Activated CD8-positive, alpha-beta T cell treated with anti-CD3 and anti-CD28 coated beads, Interleukin-2, amount 10 ng/mL, durations not matched to agents 7 days and 5 days (primary cell): ENCODE data around the gene CCDC88C. TPM values are rescaled to one million over a fixed set of nuclear protein-coding genes. Genes with fewer than 3 reads are reported as not detected.

ENCODE experiments used
- ATAC-seq: fragments of 150-1000 bp; cut with Tn5 transposase; one replicate; pipeline ENCODE4 v1.10.0; 2021; ENCODE audit warnings: moderate library complexity
- CTCF ChIA-PET: fragments of 350-600 bp; sonication (Branson Sonifier 250); formaldehyde crosslinking; loops from one replicate; lab custom pipeline; 2021; ENCODE audit warnings: antibody characterized with exemption; lab: Charles Lee
- POLR2A ChIA-PET: fragments of 350-600 bp; sonication (Branson Sonifier 250); formaldehyde crosslinking; loops from one replicate; lab custom pipeline; 2021; ENCODE audit warnings: antibody characterized with exemption; lab: Charles Lee
- DNase-seq: peaks from one replicate; pipeline ENCODE4 v3.0.0-alpha.2; 2020
- H3K27ac Mint-ChIP-seq: one replicate; pipeline ENCODE4 v1.8.0; 2021; ENCODE audit warnings: mild to moderate bottlenecking, mixed read lengths
- H3K27me3 Mint-ChIP-seq: one replicate; pipeline ENCODE4 v1.8.0; 2021; ENCODE audit warnings: low read depth, mixed read lengths
- H3K36me3 Mint-ChIP-seq: one replicate; pipeline ENCODE4 v1.8.0; 2021; ENCODE audit warnings: low read depth, mixed read lengths
- H3K4me1 Mint-ChIP-seq: one replicate; pipeline ENCODE4 v1.8.0; 2021; ENCODE audit warnings: low read depth, mixed read lengths
- H3K4me3 Mint-ChIP-seq: one replicate; pipeline ENCODE4 v1.8.0; 2021; ENCODE audit warnings: mild to moderate bottlenecking, mixed read lengths
- H3K9me3 Mint-ChIP-seq: one replicate; pipeline ENCODE4 v1.8.0; 2022; ENCODE audit warnings: mixed read lengths; ENCODE audit not compliant: insufficient read depth
- total RNA-seq, 2 experiments: library from RNA; stranded (reverse); gene quantifications; one replicate each; pipeline ENCODE4 v1.2.3, GENCODE V29; 2021

CCDC88C gene
- total RNA-seq, 2 experiments from 2014 or later, result 147 to 153 TPM

DNA sequence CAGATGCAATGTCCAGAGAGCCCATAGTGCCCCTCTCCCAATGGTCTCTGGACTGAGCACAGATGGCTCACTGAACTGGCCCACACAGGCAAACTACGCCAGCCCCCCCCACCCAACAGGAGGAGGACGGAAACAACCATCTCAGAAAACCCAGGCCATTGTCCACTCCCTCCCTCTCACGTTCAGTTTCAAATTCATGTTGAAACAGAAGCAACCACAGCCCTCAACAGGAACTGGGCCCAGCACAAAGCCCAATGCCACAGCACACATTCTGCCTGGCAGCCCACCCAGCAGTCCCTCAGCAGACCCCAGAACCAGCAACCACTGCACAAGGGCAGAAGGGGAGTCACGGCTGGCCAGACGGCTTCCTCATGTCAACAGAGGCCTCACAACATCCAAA, 10.6 kb downstream of the CCDC88C start:
- H3K4me3 Mint-ChIP-seq, result peak overlapping the region; percentile 27
- H3K36me3 Mint-ChIP-seq, result peaks cover 79% of the 10 kb centered on the region
- peaks cover 98% of the 10 kb centered on the region for H3K4me1 Mint-ChIP-seq
- no peak for DNase-seq
- ChIA-PET CTCF (interaction anchor here (1.5 kb wide), 1 partner anchor 52 kb away, joined by 4 read pairs; no protein-coding TSS in a partner anchor), POLR2A (no interaction called here)
- H3K27me3 Mint-ChIP-seq, result no peaks in the 10 kb centered on the region
- no peak for ATAC-seq
- peak overlapping the region; percentile 83 for H3K27ac Mint-ChIP-seq
- no peaks in the 10 kb centered on the region for H3K9me3 Mint-ChIP-seq

DNA sequence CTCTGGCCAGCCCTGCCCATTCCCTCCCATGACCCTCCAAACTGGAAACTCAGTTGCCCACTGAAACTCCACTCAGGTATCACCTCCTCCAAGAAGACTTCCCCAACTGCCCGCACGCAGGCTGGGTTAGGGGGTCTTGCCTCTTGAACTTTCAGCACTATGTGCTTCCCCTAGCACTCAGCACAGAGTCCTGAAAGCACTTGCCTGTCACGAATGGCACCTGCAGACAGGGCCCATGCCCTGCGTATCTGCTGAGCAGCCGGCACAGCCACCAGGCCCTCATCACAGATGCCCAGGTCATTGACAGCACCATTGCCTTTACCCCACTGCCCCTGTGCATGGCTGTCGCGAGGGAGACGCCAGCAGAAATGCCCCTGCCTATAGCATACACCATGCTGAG, 11.2 kb downstream of the CCDC88C start:
- ChIA-PET POLR2A (interaction anchor here (0.6 to 5.2 kb wide), 2 partner anchors 10 to 18 kb away, joined by 3 to 65 read pairs; partner anchors contain the start of gene CCDC88C), CTCF (interaction anchor here (0.7 to 10.7 kb wide), 6 partner anchors 10 to 83 kb away, joined by 3 to 151 read pairs (median 6); partner anchors contain the start of gene CCDC88C)
- H3K36me3 Mint-ChIP-seq, result peaks cover 81% of the 10 kb centered on the region
- peaks cover 98% of the 10 kb centered on the region for H3K4me1 Mint-ChIP-seq
- no peaks in the 10 kb centered on the region for H3K9me3 Mint-ChIP-seq
- no peak for ATAC-seq
- H3K27me3 Mint-ChIP-seq, result no peaks in the 10 kb centered on the region
- peak overlapping the region; percentile 83 for H3K27ac Mint-ChIP-seq
- no peak for DNase-seq
- peak overlapping the region; percentile 27 for H3K4me3 Mint-ChIP-seq

DNA sequence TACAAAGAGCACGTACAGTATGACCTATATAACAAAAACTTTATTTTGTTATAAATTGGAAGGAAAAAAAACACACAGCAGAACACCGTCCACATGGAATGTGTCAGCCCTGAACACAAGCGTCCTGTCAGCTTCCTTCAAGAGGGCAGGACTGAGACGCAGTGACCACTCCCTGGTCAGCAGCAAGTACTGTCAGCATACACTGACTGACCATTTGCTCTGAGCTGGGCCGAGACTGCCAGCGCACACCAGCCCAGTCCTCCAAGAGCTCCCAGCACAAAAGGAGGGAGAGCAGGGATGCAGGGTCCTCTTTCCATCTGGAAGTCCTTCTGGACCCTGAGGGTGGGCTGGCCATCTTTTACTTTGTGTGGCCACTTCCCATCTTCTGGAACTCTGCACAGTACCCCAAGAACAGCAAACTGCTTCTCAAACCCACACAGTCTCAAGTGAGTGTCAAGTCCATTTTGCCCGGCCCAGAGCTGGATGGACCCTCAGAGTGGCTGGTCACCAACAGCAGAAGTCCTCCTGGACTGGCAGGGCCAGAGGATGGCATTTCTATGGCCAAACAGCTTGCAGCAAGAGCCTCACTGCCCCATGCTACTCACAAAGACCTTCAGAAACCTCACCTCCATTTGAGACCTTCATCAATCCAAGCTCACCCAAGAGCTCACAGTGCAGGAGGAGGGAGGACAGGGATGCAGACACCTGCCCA, 11.7 kb downstream of the CCDC88C start:
- H3K9me3 Mint-ChIP-seq, result no peaks in the 10 kb centered on the region
- no peaks in the 10 kb centered on the region for H3K27me3 Mint-ChIP-seq
- ChIA-PET CTCF (interaction anchor here (0.7 to 10.7 kb wide), 7 partner anchors 10 to 83 kb away, joined by 3 to 151 read pairs (median 3); partner anchors contain the start of gene CCDC88C), POLR2A (interaction anchor here (0.6 to 5.2 kb wide), 2 partner anchors 10 to 18 kb away, joined by 3 to 65 read pairs; partner anchors contain the start of gene CCDC88C)
- peaks cover 93% of the 10 kb centered on the region for H3K4me1 Mint-ChIP-seq
- peaks cover 76% of the 10 kb centered on the region for H3K36me3 Mint-ChIP-seq
- H3K27ac Mint-ChIP-seq, result peak overlapping the region; percentile 83
- DNase-seq (no peak), ATAC-seq (no peak)
- H3K4me3 Mint-ChIP-seq, result peak overlapping the region; percentile 57

DNA sequence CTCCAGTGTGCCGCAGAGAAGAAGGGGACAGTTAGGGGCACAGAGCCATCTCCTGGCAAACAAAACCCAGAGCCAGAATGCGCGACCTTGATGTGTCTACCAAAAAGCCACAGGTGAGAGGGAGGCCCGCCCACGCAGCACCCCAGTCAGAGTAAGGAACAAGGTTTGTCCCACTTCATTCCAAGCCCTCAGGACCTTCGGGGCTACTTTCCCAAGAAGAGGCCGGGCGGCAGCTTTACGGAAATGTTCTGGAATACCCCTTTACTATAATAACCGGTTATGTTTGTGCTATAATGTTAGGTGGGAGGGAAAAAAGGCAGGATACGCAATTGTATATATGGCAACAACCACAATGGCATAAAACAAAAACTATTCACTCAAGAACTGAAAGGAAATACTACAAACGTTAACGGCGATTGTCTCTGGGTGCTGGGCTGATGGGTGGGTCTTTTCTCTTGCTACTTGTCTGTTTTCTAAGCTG, 12.3 kb downstream of the CCDC88C start:
- DNase-seq, result peak; percentile 71
- H3K9me3 Mint-ChIP-seq, result no peaks in the 10 kb centered on the region
- peaks cover 75% of the 10 kb centered on the region for H3K36me3 Mint-ChIP-seq

DNA sequence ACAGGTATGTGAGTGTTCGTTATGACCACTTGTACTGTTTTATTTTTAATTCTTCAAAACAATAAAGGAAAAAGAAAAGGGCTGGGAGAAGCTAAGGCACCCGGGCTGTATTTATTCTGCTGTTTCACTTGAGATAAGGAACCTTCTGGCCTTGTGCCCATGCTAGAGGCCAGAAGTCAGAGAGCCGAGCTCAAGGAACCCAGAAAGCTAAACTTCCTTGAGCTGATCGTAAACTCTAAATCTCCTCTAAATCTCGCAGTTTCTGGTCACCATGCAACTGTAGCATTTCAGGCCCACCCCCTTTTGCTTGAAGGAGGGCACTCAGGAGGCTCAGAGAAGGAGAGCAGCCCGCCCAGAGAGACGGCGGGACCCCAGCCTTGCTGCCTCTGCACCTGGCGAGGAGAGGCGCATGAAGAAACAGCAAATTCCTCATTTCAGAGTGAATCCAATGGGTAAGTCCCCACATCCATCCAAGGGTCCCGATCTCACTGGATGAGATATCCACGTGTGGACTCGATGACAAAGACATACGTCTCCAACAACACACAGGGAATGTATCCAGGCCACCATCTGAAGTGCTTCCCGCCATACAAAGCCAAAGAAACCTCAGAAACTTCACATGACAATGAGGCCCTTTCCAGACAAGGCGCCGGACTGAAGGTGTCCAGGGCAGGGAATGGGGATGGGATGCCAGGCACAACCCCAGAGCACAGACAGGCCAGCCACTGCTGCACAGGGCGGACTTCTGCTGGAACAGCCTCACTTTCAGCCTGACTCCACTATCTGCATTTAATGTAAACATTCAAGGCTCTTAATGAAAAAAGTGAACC, 14.6 kb downstream of the CCDC88C start:
- Mint-ChIP-seq H3K27me3 (no peaks in the 10 kb centered on the region), H3K9me3 (no peaks in the 10 kb centered on the region), H3K36me3 (peaks cover 70% of the 10 kb centered on the region), H3K4me3 (peak overlapping the region; percentile 52), H3K27ac (peak overlapping the region; percentile 83), H3K4me1 (peaks cover 93% of the 10 kb centered on the region)
- ChIA-PET POLR2A (interaction anchor here (1.0 to 5.2 kb wide), 2 partner anchors 11 to 13 kb away, joined by 3 to 65 read pairs; partner anchors contain the start of gene CCDC88C), CTCF (interaction anchor here (0.6 to 10.7 kb wide), 10 partner anchors 8 to 159 kb away, joined by 3 to 151 read pairs (median 4); partner anchors contain the start of genes CCDC88C and GPR68)
- peak; percentile 49 for DNase-seq
- peak; percentile 10 for ATAC-seq

More for the DNA sequence above, 12.3 kb downstream of the CCDC88C start:
- Mint-ChIP-seq H3K4me3 (peak overlapping the region; percentile 57), H3K27me3 (no peaks in the 10 kb centered on the region), H3K4me1 (peaks cover 93% of the 10 kb centered on the region), H3K27ac (peak overlapping the region; percentile 83)
- CTCF ChIA-PET, result interaction anchor here (0.8 to 10.7 kb wide), 8 partner anchors 9 to 82 kb away, joined by 3 to 151 read pairs (median 6); partner anchors contain the start of gene CCDC88C
- POLR2A ChIA-PET, result interaction anchor here (5.2 kb wide), 1 partner anchor 11 kb away, joined by 65 read pairs; the partner anchor contains the start of gene CCDC88C
- peak; percentile 65 for ATAC-seq

DNA sequence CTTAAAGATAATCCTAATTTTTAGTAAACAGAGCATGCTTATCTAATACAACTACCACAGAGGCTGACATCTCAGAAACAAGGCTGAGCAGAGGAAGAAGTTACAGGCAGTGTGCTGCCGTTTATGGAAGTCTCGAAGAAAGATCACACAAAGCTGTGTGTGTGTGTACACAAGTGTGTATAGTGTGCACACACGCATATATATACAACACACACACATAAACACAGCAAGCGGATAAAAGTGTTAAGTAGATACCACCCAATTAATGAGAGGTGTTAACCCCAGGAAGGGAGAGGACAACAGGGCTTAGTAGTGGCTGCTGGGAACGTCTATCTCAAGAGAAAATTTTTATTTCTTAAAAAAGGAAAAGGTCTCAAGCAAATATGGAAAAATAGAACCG, 15.3 kb downstream of the CCDC88C start:
- Mint-ChIP-seq H3K9me3 (no peaks in the 10 kb centered on the region), H3K36me3 (peaks cover 68% of the 10 kb centered on the region), H3K4me3 (peak overlapping the region; percentile 52), H3K27me3 (no peaks in the 10 kb centered on the region), H3K27ac (peak overlapping the region; percentile 83), H3K4me1 (peaks cover 93% of the 10 kb centered on the region)
- DNase-seq (no peak), ATAC-seq (no peak)
- POLR2A ChIA-PET, result interaction anchor here (1.0 to 5.2 kb wide), 2 partner anchors 11 to 14 kb away, joined by 3 to 65 read pairs; partner anchors contain the start of gene CCDC88C
- CTCF ChIA-PET, result interaction anchor here (0.6 to 10.7 kb wide), 9 partner anchors 9 to 158 kb away, joined by 3 to 151 read pairs (median 4); partner anchors contain the start of genes CCDC88C and GPR68

DNA sequence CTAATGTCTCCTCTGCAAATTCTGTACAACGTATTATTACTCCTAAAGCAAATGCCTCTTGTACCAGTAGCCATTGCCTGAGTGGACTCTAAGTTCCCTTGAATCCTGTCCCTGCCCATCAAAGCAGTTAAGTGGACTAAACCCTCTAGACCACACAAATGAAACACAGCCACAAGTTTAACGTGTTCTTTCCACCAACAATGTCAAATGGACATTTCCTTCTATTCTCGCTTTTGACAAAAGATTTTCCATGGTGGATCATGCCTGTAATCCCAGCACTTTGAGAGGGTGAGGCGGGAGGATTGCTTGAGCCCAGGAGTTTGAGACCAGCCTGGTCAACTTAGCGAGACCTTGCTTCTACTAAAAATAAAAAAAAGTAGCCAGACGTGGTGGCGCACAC, 15.9 kb downstream of the CCDC88C start:
- DNase-seq, result no peak
- Mint-ChIP-seq H3K4me3 (no peak overlapping the region), H3K27me3 (no peaks in the 10 kb centered on the region), H3K36me3 (peaks cover 64% of the 10 kb centered on the region), H3K4me1 (peaks cover 93% of the 10 kb centered on the region), H3K27ac (peak overlapping the region; percentile 83), H3K9me3 (no peaks in the 10 kb centered on the region)
- POLR2A ChIA-PET, result interaction anchor here (5.2 kb wide), 1 partner anchor 14 kb away, joined by 65 read pairs; the partner anchor contains the start of gene CCDC88C
- no peak for ATAC-seq
- CTCF ChIA-PET, result interaction anchor here (0.6 to 10.7 kb wide), 9 partner anchors 10 to 157 kb away, joined by 3 to 151 read pairs (median 4); partner anchors contain the start of genes CCDC88C and GPR68

DNA sequence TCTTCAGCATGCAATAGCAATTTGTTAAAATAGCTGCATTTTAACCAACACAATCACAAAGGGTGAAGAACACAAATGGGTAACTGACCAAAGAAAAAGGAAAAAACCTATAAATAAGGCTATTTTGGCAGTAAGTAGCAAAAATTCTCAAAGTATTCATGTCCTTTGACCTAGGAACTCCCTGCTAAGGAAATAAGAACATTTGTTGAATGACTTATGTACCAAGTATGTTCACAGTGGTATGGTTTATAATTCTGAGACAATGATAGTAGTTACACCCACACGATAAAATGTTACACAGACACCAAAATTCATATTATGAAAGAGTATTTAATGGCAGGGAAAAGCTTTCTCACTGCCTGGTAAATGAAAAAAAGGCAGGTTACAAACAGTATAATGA, 16.9 kb downstream of the CCDC88C start:
- peaks cover 65% of the 10 kb centered on the region for H3K36me3 Mint-ChIP-seq
- H3K4me1 Mint-ChIP-seq, result peaks cover 93% of the 10 kb centered on the region
- ATAC-seq, result no peak

DNA sequence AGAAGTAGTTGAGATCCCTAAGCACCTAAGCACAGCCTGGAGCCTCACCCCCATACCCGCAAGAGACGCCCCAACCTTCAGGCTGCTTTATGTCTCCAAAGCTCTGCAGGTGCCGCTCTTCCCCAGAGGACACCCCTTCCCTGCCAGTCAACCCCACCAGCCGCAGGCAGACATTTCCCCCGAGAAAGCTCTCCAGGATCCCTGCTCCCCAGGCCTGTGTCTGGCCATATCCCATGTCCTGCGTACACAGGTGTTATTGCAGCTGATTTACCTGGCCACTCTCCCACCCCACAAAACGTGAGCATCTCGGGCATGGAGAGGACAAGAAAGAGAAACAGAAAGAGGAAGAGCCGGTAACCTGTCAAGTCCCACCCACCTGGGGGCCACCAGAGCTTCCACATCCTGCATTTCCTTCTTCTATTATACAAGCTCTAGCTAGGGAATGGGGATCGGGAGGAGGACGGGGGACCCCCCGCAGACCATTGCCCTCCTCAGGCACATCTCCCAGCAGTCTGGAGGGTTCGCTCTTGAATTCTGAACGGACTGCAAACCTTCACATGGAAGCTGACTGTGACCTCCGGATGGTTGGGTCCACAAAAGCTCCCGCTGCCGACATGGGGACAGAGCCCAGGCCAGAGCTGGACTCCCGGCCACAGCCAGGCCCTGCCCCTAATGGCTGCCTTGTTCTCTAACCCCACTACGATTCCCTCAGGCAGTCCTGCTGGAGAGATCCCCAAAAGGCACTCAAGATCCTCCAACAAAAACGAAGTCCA, 17.6 kb downstream of the CCDC88C start:
- Mint-ChIP-seq H3K4me3 (peak overlapping the region; percentile 100), H3K27ac (peak overlapping the region; percentile 93), H3K4me1 (peaks cover 93% of the 10 kb centered on the region), H3K9me3 (no peaks in the 10 kb centered on the region), H3K36me3 (peaks cover 66% of the 10 kb centered on the region), H3K27me3 (no peaks in the 10 kb centered on the region)
- ChIA-PET CTCF (interaction anchor here (0.9 to 10.7 kb wide), 16 partner anchors 8 to 85 kb away, joined by 3 to 151 read pairs (median 4); partner anchors contain the start of gene CCDC88C), POLR2A (interaction anchor here (0.9 to 4.9 kb wide), 12 partner anchors 9 to 110 kb away, joined by 3 to 38 read pairs (median 5); partner anchors contain the start of genes CCDC88C and PPP4R3A)
- ATAC-seq (peak; percentile 48), DNase-seq (peak; percentile 70)

More for the DNA sequence above, 16.9 kb downstream of the CCDC88C start:
- H3K27ac Mint-ChIP-seq, result peak overlapping the region; percentile 93
- H3K4me3 Mint-ChIP-seq, result peak overlapping the region; percentile 100
- DNase-seq, result no peak
- ChIA-PET CTCF (interaction anchor here (0.9 to 10.7 kb wide), 13 partner anchors 9 to 81 kb away, joined by 3 to 151 read pairs (median 6); partner anchors contain the start of gene CCDC88C), POLR2A (interaction anchor here (1.2 to 4.9 kb wide), 9 partner anchors 10 to 110 kb away, joined by 3 to 38 read pairs (median 5); partner anchors contain the start of genes CCDC88C and PPP4R3A)
- H3K27me3 Mint-ChIP-seq, result no peaks in the 10 kb centered on the region
- H3K9me3 Mint-ChIP-seq, result no peaks in the 10 kb centered on the region

DNA sequence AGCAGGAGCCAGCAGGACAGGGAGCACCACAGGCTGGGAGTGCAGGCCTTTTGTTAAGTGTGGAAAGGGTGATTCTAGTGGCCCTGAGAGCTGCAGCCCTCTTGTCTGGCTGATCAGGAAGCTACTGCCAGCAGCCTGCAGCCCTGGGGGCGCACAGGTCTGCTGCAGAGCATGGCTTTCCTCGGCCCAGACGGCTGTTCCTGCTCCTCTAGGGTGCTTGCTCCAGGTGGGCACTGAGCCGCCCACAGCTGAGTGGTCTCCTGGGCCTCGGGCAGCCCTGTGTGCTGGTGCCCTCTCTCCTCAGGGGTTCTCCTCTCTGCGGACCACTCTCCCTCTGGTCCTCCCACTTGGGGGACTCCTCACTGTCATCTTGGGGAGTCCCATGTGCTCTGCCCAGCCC, 18.9 kb downstream of the CCDC88C start:
- H3K27me3 Mint-ChIP-seq, result no peaks in the 10 kb centered on the region
- H3K36me3 Mint-ChIP-seq, result peaks cover 69% of the 10 kb centered on the region
- no peaks in the 10 kb centered on the region for H3K9me3 Mint-ChIP-seq

More for the DNA sequence above, 18.9 kb downstream of the CCDC88C start:
- ChIA-PET POLR2A (interaction anchor here (0.6 to 4.9 kb wide), 15 partner anchors 11 to 285 kb away, joined by 3 to 38 read pairs (median 6); partner anchors contain the start of genes CCDC88C and DGLUCY), CTCF (interaction anchor here (0.7 to 10.7 kb wide), 15 partner anchors 9 to 75 kb away, joined by 3 to 151 read pairs (median 6); partner anchors contain the start of gene CCDC88C)
- Mint-ChIP-seq H3K4me3 (peak overlapping the region; percentile 100), H3K4me1 (peaks cover 94% of the 10 kb centered on the region), H3K27ac (peak overlapping the region; percentile 93)
- DNase-seq (no peak), ATAC-seq (no peak)
